Measurements from ENCODE around the gene INMT. TPM values are rescaled to one million over a fixed set of nuclear protein-coding genes. Genes with fewer than 3 reads are reported as not detected.

Gene INMT
- total and polyA plus RNA-seq, 8 donors: 1.8 to 27.2 (median 7.1) TPM

GRCh38 chr7:30799206-30799975, 47.5 kb downstream of the INMT start:
- Histone ChIP-seq H3K4me1 (peaks cover 0 to 63% (median 44%) of the 10 kb centered on the region in 4 donors), H3K27ac (peak overlapping the region in 2 of 5 donors; percentile 22 to 67), H3K36me3 (peaks cover 0 to 3% (median 0%) of the 10 kb centered on the region in 4 donors), H3K4me3 (no peak overlapping the region), H3K27me3 (no peaks in the 10 kb centered on the region), H3K9me3 (no peaks in the 10 kb centered on the region)
- DNase-seq: no peak
- WGBS, 5 donors: 72 to 92% (median 81%) methylated on average over 2 of the region's 2 CpGs
- no peak for TF ChIP-seq CTCF (IDR thresholded peaks at IDR 0.05)
- peak in 1 of 3 donors; percentile 54 for TF ChIP-seq POLR2AphosphoS5 (IDR thresholded peaks at IDR 0.05)
- intact Hi-C loops (cut with DNase I; ENCODE audit: low total_unique reads): no loop called here

- Histone ChIP-seq H3K27me3 (no peaks in the 10 kb centered on the region), H3K27ac (peak overlapping the region in 2 of 5 donors; percentile 22 to 67), H3K4me1 (peaks cover 0 to 69% (median 49%) of the 10 kb centered on the region in 4 donors), H3K9me3 (no peaks in the 10 kb centered on the region), H3K4me3 (no peak overlapping the region), H3K36me3 (peaks cover 0 to 2% (median 0%) of the 10 kb centered on the region in 4 donors)
- intact Hi-C loops (cut with DNase I; ENCODE audit: low total_unique reads): loop anchor here (5.0 to 10.0 kb wide), 2 partner anchors 177 to 325 kb away; no protein-coding TSS in a partner anchor
- no peak for DNase-seq
- WGBS, 5 donors: 75 to 84% (median 83%) methylated on average over 5 of the region's 5 CpGs
- no peak for TF ChIP-seq EP300 (IDR thresholded peaks at IDR 0.05)
- TF ChIP-seq CTCF (IDR thresholded peaks at IDR 0.05): no peak
- no peak for TF ChIP-seq POLR2A (IDR thresholded peaks at IDR 0.05)
- no peak for TF ChIP-seq POLR2AphosphoS5 (IDR thresholded peaks at IDR 0.05)
Observed at GRCh38 chr7:30799976-30800661, 48.2 kb downstream of the INMT start.

- WGBS, 5 donors: 43 to 60% (median 57%) methylated on average over 4 to 6 of the region's 6 CpGs
- intact Hi-C loops (cut with DNase I; ENCODE audit: low total_unique reads): loop anchor here (5.0 to 10.0 kb wide), 2 partner anchors 176 to 324 kb away; no protein-coding TSS in a partner anchor
- Histone ChIP-seq H3K4me3 (no peak overlapping the region), H3K27me3 (no peaks in the 10 kb centered on the region), H3K9me3 (no peaks in the 10 kb centered on the region), H3K27ac (peak overlapping the region in 2 of 5 donors; percentile 22 to 67), H3K36me3 (no peaks in the 10 kb centered on the region), H3K4me1 (peaks cover 0 to 69% (median 47%) of the 10 kb centered on the region in 4 donors)
- peak; percentile 52 to 91 for DNase-seq
- TF ChIP-seq CTCF (IDR thresholded peaks at IDR 0.05) (peak in 5 of 7 experiments; percentile 36 to 69 (median 57)), EP300 (IDR thresholded peaks at IDR 0.05) (no peak), POLR2AphosphoS5 (IDR thresholded peaks at IDR 0.05) (peak in 2 of 3 donors; percentile 27 to 37)
Observed at GRCh38 chr7:30800785-30801252, 48.9 kb downstream of the INMT start.

GRCh38 chr7:30802812-30803211, 50.9 kb downstream of the INMT start:
- Histone ChIP-seq H3K9me3 (no peaks in the 10 kb centered on the region), H3K4me1 (peaks cover 0 to 49% (median 36%) of the 10 kb centered on the region in 4 donors), H3K4me3 (no peak overlapping the region), H3K27me3 (no peaks in the 10 kb centered on the region), H3K36me3 (no peaks in the 10 kb centered on the region), H3K27ac (peak overlapping the region in 1 of 5 donors; percentile 30)
- intact Hi-C loops (cut with DNase I; ENCODE audit: low total_unique reads): loop anchor here (5.0 to 10.0 kb wide), 2 partner anchors 174 to 322 kb away; no protein-coding TSS in a partner anchor
- no peak for DNase-seq
- TF ChIP-seq CTCF (IDR thresholded peaks at IDR 0.05) (no peak), POLR2AphosphoS5 (IDR thresholded peaks at IDR 0.05) (no peak), EP300 (IDR thresholded peaks at IDR 0.05) (no peak), POLR2A (IDR thresholded peaks at IDR 0.05) (no peak)
- WGBS, 5 donors: 93 to 97% (median 94%) methylated on average over 4 of the region's 4 CpGs
